Activated CD8-positive, alpha-beta memory T cell treated with anti-CD3 and anti-CD28 coated beads, Interleukin-2, amount 10 ng/mL, durations not matched to agents 7 days and 5 days (primary cell): Measurements from ENCODE around the gene GCLC. TPM values are rescaled to one million over a fixed set of nuclear protein-coding genes. Genes with fewer than 3 reads are reported as not detected.

Experiments
- ATAC-seq: fragments of 150-1000 bp; cut with Tn5 transposase; one replicate; pipeline ENCODE4 v1.10.0; 2021; ENCODE audit warnings: moderate library complexity
- CTCF ChIA-PET: fragments of 350-600 bp; sonication (Branson Sonifier 250); formaldehyde crosslinking; loops from one replicate; lab custom pipeline; 2021; ENCODE audit warnings: antibody characterized with exemption; lab: Charles Lee
- DNase-seq: peaks from one replicate; pipeline ENCODE4 v3.0.0-alpha.2; 2020
- H3K27ac Mint-ChIP-seq: one replicate; pipeline ENCODE4 v1.8.0; 2021; ENCODE audit warnings: mild to moderate bottlenecking, mixed read lengths
- H3K27me3 Mint-ChIP-seq: one replicate; pipeline ENCODE4 v1.8.0; 2021; ENCODE audit warnings: mixed read lengths
- H3K36me3 Mint-ChIP-seq: one replicate; pipeline ENCODE4 v1.8.0; 2021; ENCODE audit warnings: mild to moderate bottlenecking, mixed read lengths
- H3K4me1 Mint-ChIP-seq: one replicate; pipeline ENCODE4 v1.8.0; 2021; ENCODE audit warnings: mixed read lengths
- H3K4me3 Mint-ChIP-seq: one replicate; pipeline ENCODE4 v1.8.0; 2021; ENCODE audit warnings: mild to moderate bottlenecking, moderate library complexity, mixed read lengths
- H3K9me3 Mint-ChIP-seq: one replicate; pipeline ENCODE4 v1.8.0; 2022; ENCODE audit warnings: low read depth, mixed read lengths
- total RNA-seq, 2 experiments: library from RNA; stranded (reverse); gene quantifications; one replicate each; pipeline ENCODE4 v1.2.3, GENCODE V29; 2021

Gene GCLC
- 10 to 100 TPM; 33.7 to 36.3 TPM for total RNA-seq

DNA sequence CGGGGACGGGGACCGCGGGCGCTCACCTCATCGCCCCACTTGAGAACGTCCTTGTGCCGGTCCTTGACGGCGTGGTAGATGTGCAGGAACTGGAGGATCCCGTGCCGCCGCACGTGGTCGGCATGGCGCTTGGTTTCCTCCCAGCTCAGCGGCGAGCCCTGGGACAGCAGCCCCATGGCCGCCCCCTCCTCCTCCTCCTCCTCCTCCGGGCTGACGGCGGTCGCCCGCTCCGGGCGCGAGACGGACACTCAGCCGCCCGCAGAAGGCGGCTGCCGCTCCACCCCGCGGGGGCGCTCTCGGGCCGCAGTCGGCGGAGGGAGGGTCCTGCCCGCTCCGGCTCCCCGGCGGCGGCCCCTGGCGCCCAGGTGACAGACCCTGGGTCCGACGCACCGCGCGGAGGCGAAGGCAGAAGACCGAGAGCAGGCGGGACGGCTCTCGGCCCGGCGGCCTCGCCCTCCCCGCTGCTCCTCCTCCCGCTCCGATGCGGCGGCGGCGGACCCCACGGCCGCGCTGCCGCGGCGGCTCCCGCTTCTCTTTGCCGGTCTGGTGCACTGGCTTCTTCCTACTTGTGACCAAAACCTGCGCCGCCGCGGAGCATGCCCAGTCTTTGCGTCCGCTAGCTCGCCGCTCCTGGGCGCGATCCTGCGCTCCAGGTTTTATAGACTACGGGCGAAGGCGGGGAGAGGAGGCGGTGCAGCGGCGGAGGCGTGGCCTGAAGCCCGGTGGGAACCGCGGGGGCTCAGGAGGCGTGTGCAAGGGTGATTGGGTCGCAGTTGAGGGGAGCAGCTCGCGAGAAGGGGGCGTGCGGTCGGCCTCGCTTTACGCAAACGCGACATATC, at the start of gene GCLC:
Gene GCLC, minus strand, starts transcription at position 632 of the 839 bp plus-strand sequence. Its CDS starts 456 bp downstream, at position 176.
- H3K9me3 Mint-ChIP-seq: no peaks in the 10 kb centered on the region
- peak within 1 kb of the TSS; percentile 94 for H3K27ac Mint-ChIP-seq
- peaks cover 19% of the 10 kb centered on the region for H3K36me3 Mint-ChIP-seq
- CTCF ChIA-PET: interaction anchor here (0.6 to 3.8 kb wide), 7 partner anchors 10 to 180 kb away, joined by 3 to 40 read pairs (median 4); no protein-coding TSS in a partner anchor
- H3K4me3 Mint-ChIP-seq: peak within 1 kb of the TSS; percentile 96
- peaks cover 56% of the 10 kb centered on the region for H3K4me1 Mint-ChIP-seq
- ATAC-seq (peak; percentile 62), DNase-seq (peak; percentile 94)
- H3K27me3 Mint-ChIP-seq: peaks cover 13% of the 10 kb centered on the region

DNA sequence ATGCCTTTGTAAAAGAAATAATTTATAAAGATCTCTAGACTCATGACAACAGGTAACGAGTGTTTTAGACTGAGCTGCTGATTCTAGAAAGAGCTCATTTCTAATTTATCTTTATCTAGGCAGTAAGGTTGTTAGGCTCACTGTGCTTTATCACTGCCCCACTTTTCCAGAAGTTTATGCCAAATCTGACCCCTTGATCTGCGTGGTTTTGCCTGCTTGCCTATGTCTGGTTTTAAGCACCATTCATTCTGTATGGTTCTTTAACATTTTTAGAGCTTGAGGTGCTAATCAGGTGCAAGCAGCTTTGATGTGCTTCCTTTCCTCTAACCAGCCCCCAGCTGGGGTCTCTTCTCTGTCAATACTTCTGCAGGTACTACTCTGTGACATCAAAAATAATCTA, 49.7 kb upstream of the GCLC start:
- H3K36me3 Mint-ChIP-seq: no peaks in the 10 kb centered on the region
- ATAC-seq (no peak), DNase-seq (no peak)
- H3K27ac Mint-ChIP-seq: no peak overlapping the region
- H3K4me3 Mint-ChIP-seq: no peak overlapping the region
- H3K9me3 Mint-ChIP-seq: peaks cover 3% of the 10 kb centered on the region
- H3K27me3 Mint-ChIP-seq: no peaks in the 10 kb centered on the region
- CTCF ChIA-PET: interaction anchor here (1.0 kb wide), 1 partner anchor 101 kb away, joined by 3 read pairs; no protein-coding TSS in a partner anchor
- H3K4me1 Mint-ChIP-seq: no peaks in the 10 kb centered on the region

GRCh38 chr6:53593001-53593488, 48.1 kb upstream of the GCLC start:
- ATAC-seq (no peak), DNase-seq (no peak)
- peaks cover 3% of the 10 kb centered on the region for H3K27me3 Mint-ChIP-seq
- H3K9me3 Mint-ChIP-seq: peaks cover 3% of the 10 kb centered on the region
- no peak overlapping the region for H3K4me3 Mint-ChIP-seq
- CTCF ChIA-PET: no interaction called here
- H3K36me3 Mint-ChIP-seq: no peaks in the 10 kb centered on the region
- H3K27ac Mint-ChIP-seq: no peak overlapping the region
- H3K4me1 Mint-ChIP-seq: no peaks in the 10 kb centered on the region

GRCh38 chr6:53591873-53592272, 47.0 kb upstream of the GCLC start:
- CTCF ChIA-PET: no interaction called here
- DNase-seq (no peak), ATAC-seq (no peak)
- Mint-ChIP-seq H3K4me1 (no peaks in the 10 kb centered on the region), H3K4me3 (no peak overlapping the region), H3K9me3 (no peaks in the 10 kb centered on the region), H3K27me3 (peaks cover 3% of the 10 kb centered on the region), H3K36me3 (no peaks in the 10 kb centered on the region), H3K27ac (no peak overlapping the region)

DNA sequence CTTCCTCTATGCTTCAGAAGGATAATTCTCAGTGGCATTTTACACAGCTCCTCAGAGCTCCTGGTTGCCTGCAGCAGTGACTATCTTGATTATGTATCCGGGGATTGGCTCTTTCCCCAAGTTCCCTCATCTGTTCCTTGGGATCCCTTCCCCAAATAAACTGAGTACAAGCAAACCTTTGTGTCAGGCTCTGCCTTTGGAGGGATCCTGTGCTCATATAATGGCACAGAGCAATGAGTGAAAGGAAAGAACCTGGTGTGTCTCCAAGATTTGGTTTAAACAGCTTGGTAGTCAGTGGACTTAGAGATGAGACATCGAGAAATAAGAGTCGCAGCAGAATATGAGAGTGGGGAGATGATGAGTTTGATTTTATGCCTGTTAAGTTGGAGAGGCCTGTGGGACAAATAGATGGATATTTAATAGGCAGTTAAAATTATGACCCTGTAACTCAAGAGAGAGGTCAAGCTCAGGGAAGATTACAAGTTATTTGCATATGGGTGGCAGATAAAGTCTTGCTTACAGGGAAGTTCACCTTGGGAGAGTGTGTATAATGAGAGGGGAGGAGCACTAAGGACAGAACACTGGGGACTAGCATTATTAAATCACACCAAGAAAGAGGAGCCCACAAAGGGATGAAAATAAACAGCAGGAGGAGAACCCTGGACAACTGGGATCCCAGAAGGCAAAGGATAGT, 44.1 kb upstream of the GCLC start:
- no peak overlapping the region for H3K27ac Mint-ChIP-seq
- no peak overlapping the region for H3K4me3 Mint-ChIP-seq

DNA sequence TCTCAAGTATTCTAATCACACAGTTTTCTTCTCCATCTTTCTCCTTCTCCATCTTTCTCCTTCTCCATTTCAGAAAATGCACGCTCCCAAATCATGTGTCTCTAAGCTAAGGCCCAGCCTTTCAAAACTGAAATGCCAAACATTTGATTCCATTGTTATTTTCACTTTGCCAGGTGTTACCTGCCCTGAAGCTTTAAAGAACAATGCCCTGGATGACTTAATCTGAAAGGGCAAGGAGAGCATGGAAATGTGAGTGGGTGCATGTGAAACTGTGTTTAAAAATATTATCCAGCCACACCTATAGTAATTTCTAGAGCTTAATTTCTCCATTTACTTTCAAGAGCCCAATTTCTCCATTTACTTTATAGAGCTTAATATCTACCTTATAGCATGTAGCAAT, 42.4 kb upstream of the GCLC start:
- Mint-ChIP-seq H3K9me3 (no peaks in the 10 kb centered on the region), H3K4me1 (no peaks in the 10 kb centered on the region), H3K27ac (no peak overlapping the region), H3K36me3 (no peaks in the 10 kb centered on the region), H3K4me3 (no peak overlapping the region), H3K27me3 (peaks cover 3% of the 10 kb centered on the region)
- DNase-seq: no peak
- CTCF ChIA-PET: no interaction called here
- no peak for ATAC-seq

More for the DNA sequence above, 44.1 kb upstream of the GCLC start:
- Mint-ChIP-seq H3K36me3 (no peaks in the 10 kb centered on the region), H3K4me1 (no peaks in the 10 kb centered on the region), H3K27me3 (peaks cover 3% of the 10 kb centered on the region), H3K9me3 (no peaks in the 10 kb centered on the region)
- no peak for DNase-seq
- ATAC-seq: no peak
- CTCF ChIA-PET: no interaction called here

GRCh38 chr6:53585208-53585900, 40.5 kb upstream of the GCLC start:
- Mint-ChIP-seq H3K9me3 (no peaks in the 10 kb centered on the region), H3K4me3 (no peak overlapping the region), H3K27ac (no peak overlapping the region), H3K36me3 (no peaks in the 10 kb centered on the region), H3K27me3 (peaks cover 3% of the 10 kb centered on the region), H3K4me1 (no peaks in the 10 kb centered on the region)
- CTCF ChIA-PET: no interaction called here
- no peak for DNase-seq
- ATAC-seq: no peak

- H3K27ac Mint-ChIP-seq: no peak overlapping the region
- no peaks in the 10 kb centered on the region for H3K4me1 Mint-ChIP-seq
- H3K9me3 Mint-ChIP-seq: no peaks in the 10 kb centered on the region
- DNase-seq (no peak), ATAC-seq (no peak)
- CTCF ChIA-PET: no interaction called here
- peaks cover 3% of the 10 kb centered on the region for H3K27me3 Mint-ChIP-seq
- H3K36me3 Mint-ChIP-seq: no peaks in the 10 kb centered on the region
- H3K4me3 Mint-ChIP-seq: no peak overlapping the region
These were observed 39.8 kb upstream of the GCLC start for GRCh38 chr6:53584726-53585125.

DNA sequence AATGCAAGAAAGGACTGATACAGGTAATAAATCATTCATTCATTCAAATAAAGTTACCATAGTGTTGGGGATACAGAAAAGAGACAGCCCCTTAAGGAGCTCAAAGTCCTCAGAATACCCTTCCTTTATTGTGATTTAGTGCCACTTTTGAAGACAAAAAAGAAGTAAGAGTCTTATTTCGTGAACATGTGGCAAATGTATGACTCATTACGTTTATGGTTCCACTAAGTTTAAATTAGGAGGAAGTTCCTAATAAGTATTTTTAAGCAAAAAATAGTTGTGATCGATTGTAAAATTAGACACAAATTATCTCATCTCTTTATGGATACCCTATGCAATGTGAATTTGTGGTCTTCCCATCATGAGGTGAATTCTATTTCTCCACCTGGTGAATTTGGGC, 38.5 kb upstream of the GCLC start:
- DNase-seq (no peak), ATAC-seq (no peak)
- CTCF ChIA-PET: no interaction called here
- no peaks in the 10 kb centered on the region for H3K9me3 Mint-ChIP-seq
- no peaks in the 10 kb centered on the region for H3K36me3 Mint-ChIP-seq
- H3K27ac Mint-ChIP-seq: no peak overlapping the region
- no peak overlapping the region for H3K4me3 Mint-ChIP-seq
- H3K27me3 Mint-ChIP-seq: no peaks in the 10 kb centered on the region
- no peaks in the 10 kb centered on the region for H3K4me1 Mint-ChIP-seq

- no peaks in the 10 kb centered on the region for H3K27me3 Mint-ChIP-seq
- no peak overlapping the region for H3K27ac Mint-ChIP-seq
- H3K36me3 Mint-ChIP-seq: no peaks in the 10 kb centered on the region
- H3K9me3 Mint-ChIP-seq: no peaks in the 10 kb centered on the region
- H3K4me1 Mint-ChIP-seq: no peaks in the 10 kb centered on the region
- DNase-seq (no peak), ATAC-seq (no peak)
- H3K4me3 Mint-ChIP-seq: no peak overlapping the region
- CTCF ChIA-PET: no interaction called here
These were observed 38.1 kb upstream of the GCLC start for GRCh38 chr6:53582963-53583362.

DNA sequence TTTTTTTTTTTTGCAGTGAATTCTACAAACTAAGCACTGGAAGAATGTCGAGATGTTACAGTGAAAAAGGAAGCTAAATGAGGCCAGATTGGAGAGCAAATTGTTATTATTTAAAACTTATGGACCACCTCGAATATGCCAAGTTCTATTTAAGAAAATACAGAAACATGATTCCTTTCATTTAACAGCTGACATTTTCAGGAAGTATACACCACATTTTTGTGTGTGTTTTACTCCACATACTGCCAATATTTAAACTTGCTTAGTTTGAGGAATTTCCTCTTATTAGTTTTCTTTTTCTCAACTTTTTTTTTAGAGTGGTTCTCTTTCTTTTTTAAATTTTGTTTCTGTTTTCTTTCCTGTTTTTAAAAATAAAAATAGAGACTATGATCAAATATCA, 37.0 kb upstream of the GCLC start:
- H3K9me3 Mint-ChIP-seq: no peaks in the 10 kb centered on the region
- no peaks in the 10 kb centered on the region for H3K36me3 Mint-ChIP-seq
- no peak for DNase-seq
- no peaks in the 10 kb centered on the region for H3K27me3 Mint-ChIP-seq
- H3K27ac Mint-ChIP-seq: no peak overlapping the region
- no peak overlapping the region for H3K4me3 Mint-ChIP-seq
- CTCF ChIA-PET: no interaction called here
- no peaks in the 10 kb centered on the region for H3K4me1 Mint-ChIP-seq
- no peak for ATAC-seq

DNA sequence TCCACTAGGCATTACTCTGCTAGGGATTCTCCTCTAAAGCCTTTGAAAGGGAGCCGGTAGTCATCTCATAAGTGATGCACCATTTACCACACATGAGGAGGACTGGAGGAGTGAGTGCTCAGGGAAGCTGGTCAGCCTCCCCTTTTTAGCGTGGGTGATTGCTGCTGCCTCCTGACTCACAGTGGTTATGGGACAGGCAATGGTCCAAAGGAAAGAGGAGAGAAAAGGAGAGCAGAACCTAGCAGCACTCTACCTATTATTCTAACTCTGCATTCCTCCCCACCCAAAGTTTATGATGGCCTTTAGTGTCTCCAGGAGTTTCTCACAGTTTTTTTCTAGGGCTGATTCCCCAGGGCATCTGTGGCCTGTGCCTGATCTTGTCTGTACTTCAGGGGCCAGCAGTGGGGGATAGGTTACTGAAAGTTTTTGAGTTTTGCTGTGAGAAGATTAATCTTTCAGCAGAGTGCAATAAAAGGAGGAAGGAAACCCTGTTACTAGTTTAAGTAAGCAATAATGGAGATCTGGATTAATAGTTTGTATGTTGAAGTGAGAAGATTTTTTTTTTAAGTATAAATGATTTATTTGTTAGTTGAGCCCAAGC, 36.4 kb upstream of the GCLC start:
- Mint-ChIP-seq H3K36me3 (no peaks in the 10 kb centered on the region), H3K27ac (no peak overlapping the region), H3K9me3 (no peaks in the 10 kb centered on the region), H3K4me1 (no peaks in the 10 kb centered on the region), H3K4me3 (no peak overlapping the region), H3K27me3 (no peaks in the 10 kb centered on the region)
- no peak for DNase-seq
- CTCF ChIA-PET: no interaction called here
- ATAC-seq: no peak

GRCh38 chr6:53579338-53579737, 34.4 kb upstream of the GCLC start:
- Mint-ChIP-seq H3K27ac (no peak overlapping the region), H3K4me3 (no peak overlapping the region), H3K27me3 (no peaks in the 10 kb centered on the region), H3K4me1 (no peaks in the 10 kb centered on the region), H3K36me3 (no peaks in the 10 kb centered on the region), H3K9me3 (no peaks in the 10 kb centered on the region)
- CTCF ChIA-PET: no interaction called here
- ATAC-seq: no peak
- DNase-seq: no peak
